Ovary (tissue), 3 donors: ENCODE data around the gene ELAPOR1.

Experiments used
- CTCF ChIP-seq, 3 donors: fragments of 450-650 bp in 2 of 3; fragments of 200-600 bp in 1 of 3; IDR thresholded peaks; one replicate each; pipeline versions ENCODE4 v1.5.1 to v1.8.0; 2016 to 2022; ENCODE audit warnings: antibody characterized with exemption in 3 of 3, mild to moderate bottlenecking in 1 of 3
- EP300 ChIP-seq: sonication (generic); formaldehyde crosslinking; IDR thresholded peaks from one replicate; pipeline ENCODE4 v1.6.1; 2017; ENCODE audit warnings: antibody characterized with exemption
- POLR2A ChIP-seq: fragments of 450-650 bp; IDR thresholded peaks from one replicate; pipeline ENCODE4 v1.6.1; 2017; ENCODE audit warnings: antibody characterized with exemption, mild to moderate bottlenecking, moderate library complexity
- donor health status: DM: no; HTN: no; CAD: no.

- TF ChIP-seq CTCF (IDR thresholded peaks at IDR 0.05): no peak
- TF ChIP-seq EP300: no peak
- no peak for TF ChIP-seq POLR2A
Measured at GRCh38 chr1:109104364-109105151, 9.4 kb upstream of the ELAPOR1 start.
